Panc1 (cell line): Measurements from ENCODE around the gene IFNA13. TPM values are rescaled to one million over a fixed set of nuclear protein-coding genes. Genes with fewer than 3 reads are reported as not detected.

ENCODE experiments used
- ATAC-seq: fragments of 200-7000 bp; cut with Tn5 transposase; 2 replicates; pipeline ENCODE4 v1.9.1; 2020; ENCODE audit warnings: mild to moderate bottlenecking, moderate library complexity
- BruUV-seq: library from RNA; stranded (reverse); fragments of 400-500 nt; replicated peaks from 2 replicates; lab custom pipeline; 2021; lab: Mats Ljungman, UMichigan
- CTCF ChIA-PET: fragments of 300-600 bp; sonication (Branson Sonifier 250); formaldehyde crosslinking; loops from one replicate; lab custom pipeline; 2022; ENCODE audit warnings: antibody characterized with exemption; lab: Charles Lee
- POLR2A ChIA-PET: fragments of 300-600 bp; sonication (Branson Sonifier 250); formaldehyde crosslinking; loops from one replicate; lab custom pipeline; 2022; ENCODE audit warnings: antibody characterized with exemption; lab: Charles Lee
- DNase-seq: peaks from one replicate; pipeline ENCODE4 v3.0.0-alpha.2; 2010; ENCODE audit warnings: low read depth, low spot score
- H3K27ac ChIP-seq: 2 replicates; pipeline ENCODE4 v1.5.1; 2011; ENCODE audit warnings: mild to moderate bottlenecking, low read length, inconsistent platforms
- H3K27me3 ChIP-seq: fragments of 200-500 bp; sonication (Bioruptor generic); 2 replicates; pipeline ENCODE4 v1.6.0; 2014; ENCODE audit warnings: low read length, inconsistent platforms; ENCODE audit not compliant: control insufficient read depth, insufficient read depth
- H3K36me3 ChIP-seq: fragments of 200-500 bp; sonication (Bioruptor generic); 2 replicates; pipeline ENCODE4 v1.5.1; 2014; ENCODE audit warnings: inconsistent platforms, mild to moderate bottlenecking, low read length, moderate library complexity; ENCODE audit not compliant: control insufficient read depth, insufficient read depth
- H3K4me1 ChIP-seq: 2 replicates; pipeline ENCODE4 v1.5.1; 2011; ENCODE audit warnings: inconsistent platforms, mild to moderate bottlenecking, low read length, moderate library complexity; ENCODE audit not compliant: control insufficient read depth, insufficient read depth
- H3K4me3 ChIP-seq, 2 experiments: 2 replicates each; pipeline ENCODE4 v1.5.1; 2011 to 2012; ENCODE audit warnings: low read depth in 2 of 2, low read length in 2 of 2, mild to moderate bottlenecking in 2 of 2, inconsistent platforms in 1 of 2, moderate library complexity in 1 of 2
- H3K9me3 ChIP-seq: fragments of 200-500 bp; sonication (Bioruptor generic); 2 replicates; pipeline ENCODE4 v1.5.1; 2014; ENCODE audit warnings: low read depth, mild to moderate bottlenecking, inconsistent platforms, low read length, moderate library complexity; ENCODE audit not compliant: control insufficient read depth, insufficient read depth
- CTCF ChIP-seq: fragments of 450-650 bp; IDR thresholded peaks from 2 replicates; pipeline ENCODE4 v1.5.1; 2017; ENCODE audit warnings: mild to moderate bottlenecking
- POLR2AphosphoS5 ChIP-seq: IDR thresholded peaks from 2 replicates; pipeline ENCODE4 v1.6.1; 2012; ENCODE audit warnings: mild to moderate bottlenecking, low read depth, low read length, moderate library complexity
- REST ChIP-seq, 2 experiments: IDR thresholded peaks; 2 replicates each; pipeline ENCODE4 v1.6.1; 2011 to 2012; ENCODE audit warnings: low read depth in 2 of 2, control low read depth in 1 of 2, low read length in 1 of 2, mild to moderate bottlenecking in 1 of 2, moderate library complexity in 1 of 2; ENCODE audit not compliant: insufficient read depth in 1 of 2
- SIN3A ChIP-seq: IDR thresholded peaks from 2 replicates; pipeline ENCODE4 v1.6.1; 2012; ENCODE audit warnings: low read depth, mild to moderate bottlenecking, low read length, moderate library complexity, borderline replicate concordance; ENCODE audit not compliant: insufficient read depth
- TCF7L2 ChIP-seq: IDR thresholded peaks from 2 replicates; pipeline ENCODE4 v1.6.1; 2011; ENCODE audit warnings: mild to moderate bottlenecking, low read depth, low read length, inconsistent platforms
- in situ Hi-C: cut with HindIII; loops from 2 replicates; pipeline ENCODE4 v1.10.0; 2016; ENCODE audit warnings: low sequenced_read_pairs, low pct_unique_long_range_greater_than_20kb
- intact Hi-C: fragments of 100-400 bp; cut with micrococcal nuclease; formaldehyde crosslinking; loops from one replicate; pipeline ENCODE4 v1.10.0; 2022; ENCODE audit not compliant: unreplicated experiment
- total RNA-seq: library from RNA; stranded (reverse); gene quantifications from one replicate; pipeline ENCODE4 v1.2.1, GENCODE V29; 2021; ENCODE audit not compliant: unreplicated experiment

IFNA13 gene
- total RNA-seq, 1 experiment from 2014 or later: not detected

- H3K4me3 ChIP-seq: peak overlapping the region; percentile 40 to 59
- CTCF ChIA-PET: no interaction called here
Observed at GRCh38 chr9:21402386-21403251, 34.8 kb upstream of the IFNA13 start.

GRCh38 chr9:21399956-21400355, 32.1 kb upstream of the IFNA13 start:
- ChIA-PET POLR2A (no interaction called here), CTCF (no interaction called here)
- no peak overlapping the region for H3K27ac ChIP-seq
- no peak for DNase-seq
- no TSS peak for BruUV-seq
- no peaks in the 10 kb centered on the region; the same call in 1 of the 2 replicates for H3K36me3 ChIP-seq
- H3K4me1 ChIP-seq: no peaks in the 10 kb centered on the region
- H3K9me3 ChIP-seq: no peaks in the 10 kb centered on the region
- intact Hi-C loops (loop anchor here (5.0 kb wide), 1 partner anchor 73 kb away; no protein-coding TSS in a partner anchor), in situ Hi-C loops (no loop called here)
- no peaks in the 10 kb centered on the region for H3K27me3 ChIP-seq
- no peak for ATAC-seq
- no peak overlapping the region for H3K4me3 ChIP-seq
- TF ChIP-seq TCF7L2: no peak
- no peak for TF ChIP-seq CTCF
- TF ChIP-seq REST (IDR thresholded peaks at IDR 0.05; ENCODE audit: insufficient read depth in 1 of 2, low read depth in 2 of 2, low read length in 1 of 2): no peak
- no peak for TF ChIP-seq POLR2AphosphoS5

More at GRCh38 chr9:21402386-21403251, 34.8 kb upstream of the IFNA13 start:
- Histone ChIP-seq H3K4me1 (no peaks in the 10 kb centered on the region), H3K9me3 (no peaks in the 10 kb centered on the region), H3K27ac (no peak overlapping the region), H3K27me3 (no peaks in the 10 kb centered on the region), H3K36me3 (no peaks in the 10 kb centered on the region; the same call in 1 of the 2 replicates)
- DNase-seq: no peak
- no TSS peak for BruUV-seq
- in situ Hi-C loops: no loop called here
- ATAC-seq: peak; percentile 84
- intact Hi-C loops: no loop called here
- no peak for TF ChIP-seq POLR2AphosphoS5
- no peak for TF ChIP-seq SIN3A
- no peak for TF ChIP-seq REST (IDR thresholded peaks at IDR 0.05; ENCODE audit: insufficient read depth in 1 of 2, low read depth in 2 of 2, low read length in 1 of 2)
- no peak for TF ChIP-seq CTCF
- TF ChIP-seq TCF7L2: no peak
- POLR2A ChIA-PET: no interaction called here
